ENCODE data around the gene SHROOM3. TPM values are rescaled to one million over a fixed set of nuclear protein-coding genes. Genes with fewer than 3 reads are reported as not detected.
A peak's percentile ranks its signal among the peaks of the same experiment; 100 is the strongest.

Gene SHROOM3
- total RNA-seq, 1 donor from 2014 or later: 0.55 TPM

GRCh38 chr4:76585272-76585671 lies 150.2 kb downstream of the SHROOM3 start:
- H3K9me3 Mint-ChIP-seq: no peaks in the 10 kb centered on the region
- no peak overlapping the region for H3K4me3 Mint-ChIP-seq
- peaks cover 10% of the 10 kb centered on the region for H3K4me1 Mint-ChIP-seq
- peaks cover 33% of the 10 kb centered on the region for H3K27me3 Mint-ChIP-seq
- no peaks in the 10 kb centered on the region for H3K36me3 Mint-ChIP-seq (ENCODE audit: low read depth)
- H3K27ac Mint-ChIP-seq: no peak overlapping the region
- POLR2A ChIA-PET: no interaction called here
- no peak for TF ChIP-seq CTCF (IDR thresholded peaks at IDR 0.05)
- intact Hi-C loops (cut with micrococcal nuclease): no loop called here
- DNase-seq (no peak), ATAC-seq (ENCODE audit: low read depth) (no peak)
- CTCF ChIA-PET: interaction anchor here (1.3 kb wide), 1 partner anchor 460 kb away, joined by 3 read pairs; no protein-coding TSS in a partner anchor

GRCh38 chr4:76585897-76586360 lies 150.9 kb downstream of the SHROOM3 start:
- DNase-seq: peak; percentile 17
- Mint-ChIP-seq H3K4me1 (peaks cover 10% of the 10 kb centered on the region), H3K36me3 (ENCODE audit: low read depth) (no peaks in the 10 kb centered on the region), H3K9me3 (no peaks in the 10 kb centered on the region), H3K27me3 (peaks cover 36% of the 10 kb centered on the region), H3K27ac (no peak overlapping the region), H3K4me3 (peak overlapping the region; percentile 69)
- peak; percentile 45 for ATAC-seq (ENCODE audit: low read depth)
- ChIA-PET POLR2A (no interaction called here), CTCF (interaction anchor here (1.3 kb wide), 1 partner anchor 459 kb away, joined by 3 read pairs; no protein-coding TSS in a partner anchor)
- no peak for TF ChIP-seq CTCF (IDR thresholded peaks at IDR 0.05)
- intact Hi-C loops (cut with micrococcal nuclease): no loop called here

DNA sequence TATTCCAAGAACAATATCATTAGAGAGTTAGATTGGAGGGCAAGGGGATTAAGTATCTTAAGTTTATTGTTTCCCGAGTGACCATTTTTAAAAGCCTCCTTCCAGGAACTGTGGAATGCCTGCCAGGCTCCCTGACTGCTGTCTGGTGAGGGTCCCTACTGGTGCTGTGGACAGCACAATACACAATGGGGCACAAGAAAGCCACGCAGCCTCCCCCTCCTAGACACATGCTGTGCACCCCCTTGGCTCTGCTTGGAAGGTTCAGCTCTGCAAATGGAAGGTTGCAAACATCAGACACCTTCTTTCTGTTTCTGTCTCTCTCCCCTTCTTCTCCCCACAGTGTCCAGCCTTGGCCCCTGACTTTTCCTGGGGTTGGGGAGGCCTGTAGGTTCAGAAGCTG lies 153.2 kb downstream of the SHROOM3 start:
- Mint-ChIP-seq H3K36me3 (ENCODE audit: low read depth) (no peaks in the 10 kb centered on the region), H3K4me1 (peaks cover 10% of the 10 kb centered on the region), H3K27ac (no peak overlapping the region), H3K27me3 (peaks cover 32% of the 10 kb centered on the region), H3K9me3 (no peaks in the 10 kb centered on the region), H3K4me3 (no peak overlapping the region)
- TF ChIP-seq CTCF (IDR thresholded peaks at IDR 0.05): no peak
- no peak for ATAC-seq (ENCODE audit: low read depth)
- intact Hi-C loops (cut with micrococcal nuclease): no loop called here
- CTCF ChIA-PET: no interaction called here
- POLR2A ChIA-PET: no interaction called here
- DNase-seq: no peak

GRCh38 chr4:76589402-76589801 lies 154.4 kb downstream of the SHROOM3 start:
- ChIA-PET POLR2A (no interaction called here), CTCF (no interaction called here)
- no peak for ATAC-seq (ENCODE audit: low read depth)
- Mint-ChIP-seq H3K27ac (no peak overlapping the region), H3K27me3 (peaks cover 32% of the 10 kb centered on the region), H3K36me3 (ENCODE audit: low read depth) (no peaks in the 10 kb centered on the region), H3K4me3 (no peak overlapping the region), H3K4me1 (peaks cover 10% of the 10 kb centered on the region), H3K9me3 (no peaks in the 10 kb centered on the region)
- TF ChIP-seq CTCF (IDR thresholded peaks at IDR 0.05): no peak
- intact Hi-C loops (cut with micrococcal nuclease): no loop called here
- no peak for DNase-seq

DNA sequence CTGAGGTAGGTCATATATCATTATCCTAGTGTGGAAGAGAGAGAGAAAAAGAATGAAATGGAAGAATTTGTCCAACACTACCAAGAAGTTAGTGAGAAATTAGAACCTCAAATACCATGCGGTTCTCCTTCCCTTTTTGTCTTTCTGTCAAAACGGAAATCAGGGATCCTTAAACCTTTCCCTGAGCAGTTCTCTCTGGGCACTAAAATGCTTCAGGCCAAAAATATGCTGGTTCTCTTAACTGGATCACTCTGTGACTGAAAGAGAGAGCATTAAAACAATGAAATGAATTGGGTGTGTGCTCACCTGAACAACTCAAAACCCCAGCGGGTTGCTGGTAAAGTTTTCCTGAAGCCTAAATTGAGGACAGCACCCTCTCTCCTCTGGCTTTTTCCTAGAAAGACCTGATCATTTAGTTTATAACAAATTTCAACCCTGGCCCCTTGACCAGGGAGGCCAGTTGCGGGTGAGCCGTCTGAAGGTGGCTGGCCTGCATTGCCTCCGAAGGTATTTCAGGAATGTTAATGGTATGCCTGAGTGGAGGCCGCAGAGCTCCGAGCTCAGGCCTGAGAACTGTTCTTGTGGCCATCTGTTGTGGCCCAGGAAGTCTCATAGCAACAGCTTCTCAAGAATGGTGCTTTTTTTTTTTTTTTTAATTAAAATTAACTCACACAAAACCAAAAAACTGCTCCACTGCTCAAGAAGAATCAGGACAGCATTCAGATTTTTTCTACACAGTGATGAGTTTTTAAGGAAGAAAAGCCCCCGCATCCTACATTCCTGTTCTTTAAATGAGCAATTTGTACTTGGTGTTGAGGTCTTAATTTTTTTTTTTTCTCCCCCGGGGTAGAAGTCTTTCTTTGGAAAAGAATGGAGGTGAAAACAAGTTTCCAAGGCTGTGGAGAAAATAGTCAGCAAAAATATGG lies 155.1 kb downstream of the SHROOM3 start:
- Mint-ChIP-seq H3K4me1 (peaks cover 10% of the 10 kb centered on the region), H3K9me3 (no peaks in the 10 kb centered on the region), H3K27me3 (peaks cover 27% of the 10 kb centered on the region), H3K36me3 (ENCODE audit: low read depth) (no peaks in the 10 kb centered on the region), H3K27ac (no peak overlapping the region), H3K4me3 (no peak overlapping the region)
- ChIA-PET POLR2A (no interaction called here), CTCF (interaction anchor here (0.6 kb wide), 1 partner anchor 410 kb away, joined by 3 read pairs; no protein-coding TSS in a partner anchor)
- intact Hi-C loops (cut with micrococcal nuclease): no loop called here
- no peak for TF ChIP-seq CTCF (IDR thresholded peaks at IDR 0.05)
- DNase-seq: no peak
- no peak for ATAC-seq (ENCODE audit: low read depth)

Data from activated B cell treated with CpG ODN at 0.5 μM for 24 hours (primary cell).